HG03439 (cell line): Measurements from ENCODE around the gene ZNF836.
A peak's percentile ranks its signal among the peaks of the same experiment; 100 is the strongest.
"Not testable (repeated sequence)": the region's sequence is repeated elsewhere in the genome, so short reads cannot be mapped to it uniquely, and the experiment has no call there.

ENCODE experiments used
- ATAC-seq: cut with Tn5 transposase; IDR thresholded peaks from one replicate; pipeline ENCODE4 v1.9.1; 2021; ENCODE audit warnings: mild to moderate bottlenecking, moderate library complexity; ENCODE audit not compliant: unreplicated experiment

Gene ZNF836

DNA sequence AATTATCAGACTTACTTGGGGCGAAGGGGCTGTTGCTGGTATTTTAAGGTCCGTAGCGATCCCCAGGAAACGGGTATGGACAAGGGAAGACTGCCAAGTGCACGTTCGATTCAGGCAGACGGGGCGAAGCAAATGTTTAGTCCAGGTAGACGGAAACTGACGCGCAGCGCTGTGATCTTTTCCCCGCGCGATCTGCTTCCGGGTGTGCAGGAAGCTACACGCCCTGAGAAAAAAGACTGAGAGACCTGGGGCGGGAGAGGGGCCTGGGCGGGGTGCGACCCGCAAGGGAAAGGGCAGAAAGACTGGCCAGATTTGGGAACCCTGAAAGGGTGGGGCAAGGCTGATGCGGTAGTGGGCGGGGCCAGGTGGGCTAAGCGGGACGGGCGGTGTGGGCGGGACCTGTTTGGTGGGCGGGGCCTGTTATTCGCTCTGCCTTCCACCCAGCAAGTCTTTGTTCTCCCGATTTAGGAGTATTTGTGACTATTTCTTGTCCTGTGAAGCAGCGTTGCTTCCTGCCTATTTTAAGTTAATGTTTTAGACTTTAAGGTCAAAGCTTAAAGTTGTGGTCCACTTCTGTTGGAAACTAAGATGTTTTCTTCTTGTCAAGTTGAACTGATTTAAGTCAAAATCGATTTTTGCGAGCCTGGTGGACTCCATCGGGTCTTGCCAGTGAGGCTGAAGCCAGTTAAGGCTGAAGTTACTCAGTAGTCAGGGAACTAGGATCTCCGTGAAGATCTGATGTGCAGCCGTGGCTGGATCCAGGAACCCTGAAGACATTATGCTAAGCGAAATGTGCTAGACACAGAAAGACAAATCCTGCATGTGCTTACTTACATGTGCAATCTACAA is at the start of gene ZNF836:
Gene ZNF836, minus strand, starts transcription at position 301 of the 849 bp plus-strand sequence. CDS start 3,549 bp downstream, outside the sequence.
- peak; percentile 78 for ATAC-seq

- ATAC-seq: no peak
Observed at GRCh38 chr19:52221031-52221430, 49.6 kb upstream of the ZNF836 start.

DNA sequence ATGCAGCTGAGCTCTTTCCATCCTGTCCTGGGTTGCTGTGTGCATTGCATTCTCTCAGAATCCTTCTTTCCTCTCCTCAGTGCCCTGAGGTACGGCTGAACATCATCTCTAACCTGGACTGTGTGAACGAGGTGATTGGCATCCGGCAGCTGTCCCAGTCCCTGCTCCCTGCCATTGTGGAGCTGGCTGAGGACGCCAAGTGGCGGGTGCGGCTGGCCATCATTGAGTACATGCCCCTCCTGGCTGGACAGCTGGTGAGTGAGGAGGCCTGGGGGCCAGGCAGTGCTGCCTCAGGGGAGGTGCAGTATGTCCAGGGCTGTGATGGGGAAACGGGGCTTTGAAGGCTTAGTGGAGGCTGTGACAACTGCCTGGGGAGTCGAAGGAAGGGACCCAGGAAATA is 48.2 kb upstream of the ZNF836 start:
- ATAC-seq: no peak

DNA sequence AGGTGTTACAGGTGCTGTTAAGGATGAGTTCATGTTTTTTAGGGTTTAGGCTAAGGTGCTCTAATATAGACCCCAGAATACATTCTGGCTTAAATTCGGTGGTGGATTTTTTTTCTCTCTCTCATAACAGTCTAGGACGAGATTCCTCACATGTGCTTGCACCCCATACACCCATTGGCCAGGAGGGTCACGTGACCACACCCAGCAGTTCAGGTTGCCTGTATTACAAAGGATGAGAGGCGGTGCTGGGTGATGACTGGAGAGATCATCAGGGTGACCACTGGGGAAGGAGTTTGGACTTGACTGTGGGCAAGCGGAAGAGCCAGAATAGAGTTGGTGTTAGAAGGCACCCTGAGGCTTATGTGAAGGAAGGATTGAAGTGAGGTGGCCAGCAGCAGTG is 46.2 kb upstream of the ZNF836 start:
- no peak for ATAC-seq

- no peak for ATAC-seq
Observed at GRCh38 chr19:52216401-52216800, 45.0 kb upstream of the ZNF836 start.

- no peak for ATAC-seq
Observed at GRCh38 chr19:52214241-52214640, 42.8 kb upstream of the ZNF836 start.

DNA sequence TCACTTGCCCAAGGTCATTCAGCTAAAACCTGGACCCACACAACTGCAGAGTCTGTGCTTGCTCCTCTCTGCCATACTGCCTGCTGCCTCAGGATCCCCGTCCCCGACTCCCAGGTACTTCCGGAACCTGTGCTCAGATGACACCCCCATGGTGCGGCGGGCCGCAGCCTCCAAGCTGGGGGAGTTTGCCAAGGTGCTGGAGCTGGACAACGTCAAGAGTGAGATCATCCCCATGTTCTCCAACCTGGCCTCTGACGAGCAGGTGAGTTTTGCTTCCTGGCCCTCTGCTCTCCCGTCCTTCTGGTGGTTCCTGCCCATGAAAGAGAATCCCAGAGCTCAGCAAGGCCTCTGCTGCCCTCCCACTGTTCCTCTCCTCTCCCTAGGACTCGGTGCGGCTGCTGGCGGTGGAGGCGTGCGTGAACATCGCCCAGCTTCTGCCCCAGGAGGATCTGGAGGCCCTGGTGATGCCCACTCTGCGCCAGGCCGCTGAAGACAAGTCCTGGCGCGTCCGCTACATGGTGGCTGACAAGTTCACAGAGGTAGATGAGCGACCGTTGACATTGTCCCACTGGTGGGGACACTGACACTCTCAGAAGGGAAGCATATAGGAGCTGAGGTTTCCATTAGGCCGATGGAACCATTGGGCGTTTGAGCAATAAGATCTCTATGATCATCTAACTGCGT is 41.3 kb upstream of the ZNF836 start:
- no peak for ATAC-seq

- no peak for ATAC-seq
Observed at GRCh38 chr19:52211926-52212571, 40.6 kb upstream of the ZNF836 start.

- ATAC-seq: no peak
Observed at GRCh38 chr19:52211203-52211602, 39.8 kb upstream of the ZNF836 start.

DNA sequence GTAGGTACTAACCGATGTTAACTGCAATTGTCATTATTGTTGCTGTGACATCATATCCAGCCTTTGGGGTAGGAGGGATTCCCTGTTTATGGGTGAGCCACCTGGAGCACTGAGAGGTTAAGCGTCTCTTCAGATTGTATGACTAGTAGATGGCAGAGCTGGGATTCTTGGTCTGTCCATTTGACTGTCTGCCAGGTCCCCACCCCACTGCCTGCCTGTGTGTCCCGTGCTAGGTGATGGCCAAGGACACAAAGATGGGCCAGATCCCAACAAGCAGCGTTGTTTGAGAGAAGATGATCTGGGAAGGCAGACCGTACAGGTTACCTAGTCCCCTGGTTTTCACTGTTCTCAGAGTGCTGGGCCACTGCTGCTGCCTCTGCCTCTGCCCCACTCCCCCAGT is 35.1 kb upstream of the ZNF836 start:
- ATAC-seq: no peak

- not testable (repeated sequence) for ATAC-seq
Observed at GRCh38 chr19:52200755-52201391, 29.5 kb upstream of the ZNF836 start.

GRCh38 chr19:52200044-52200443 is 28.6 kb upstream of the ZNF836 start:
- no peak for ATAC-seq

DNA sequence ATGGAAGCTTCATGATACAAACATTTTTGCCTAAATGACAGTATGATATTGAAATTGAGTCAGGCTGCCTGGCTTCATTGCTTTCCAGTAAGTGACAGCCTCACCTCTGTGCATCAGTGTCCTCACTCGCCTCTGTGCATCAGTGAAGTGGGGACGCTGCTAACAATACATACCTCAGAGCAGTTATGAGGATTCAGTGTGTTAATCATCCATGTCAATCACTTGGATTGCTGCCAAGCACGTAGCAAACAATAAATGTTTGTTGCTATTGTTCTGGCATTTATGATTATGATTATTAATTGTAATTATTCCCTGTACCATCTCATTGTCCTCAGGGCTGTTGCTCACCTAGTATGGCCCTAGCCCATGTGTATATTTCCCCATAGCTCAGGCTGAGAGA is 27.3 kb upstream of the ZNF836 start:
- no peak for ATAC-seq

DNA sequence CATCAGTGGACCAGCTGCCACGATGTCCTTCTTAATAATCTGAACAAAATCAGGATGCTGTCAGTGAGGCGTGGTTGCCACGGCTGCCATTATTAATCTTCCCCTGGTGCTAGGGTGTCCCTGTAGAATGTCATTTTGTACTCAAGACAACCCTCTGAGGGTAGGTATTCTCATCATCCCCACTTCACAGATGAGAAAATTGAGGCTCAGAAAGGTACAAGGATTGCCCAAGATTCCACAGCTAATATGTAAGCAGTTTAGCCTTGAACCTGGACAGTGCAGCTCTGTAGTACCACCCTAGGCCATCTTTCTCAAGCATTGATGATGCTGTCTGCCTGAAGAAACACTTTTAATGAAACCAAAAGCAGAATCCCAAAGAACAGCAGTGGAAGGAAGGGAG is 26.5 kb upstream of the ZNF836 start:
- no peak for ATAC-seq

DNA sequence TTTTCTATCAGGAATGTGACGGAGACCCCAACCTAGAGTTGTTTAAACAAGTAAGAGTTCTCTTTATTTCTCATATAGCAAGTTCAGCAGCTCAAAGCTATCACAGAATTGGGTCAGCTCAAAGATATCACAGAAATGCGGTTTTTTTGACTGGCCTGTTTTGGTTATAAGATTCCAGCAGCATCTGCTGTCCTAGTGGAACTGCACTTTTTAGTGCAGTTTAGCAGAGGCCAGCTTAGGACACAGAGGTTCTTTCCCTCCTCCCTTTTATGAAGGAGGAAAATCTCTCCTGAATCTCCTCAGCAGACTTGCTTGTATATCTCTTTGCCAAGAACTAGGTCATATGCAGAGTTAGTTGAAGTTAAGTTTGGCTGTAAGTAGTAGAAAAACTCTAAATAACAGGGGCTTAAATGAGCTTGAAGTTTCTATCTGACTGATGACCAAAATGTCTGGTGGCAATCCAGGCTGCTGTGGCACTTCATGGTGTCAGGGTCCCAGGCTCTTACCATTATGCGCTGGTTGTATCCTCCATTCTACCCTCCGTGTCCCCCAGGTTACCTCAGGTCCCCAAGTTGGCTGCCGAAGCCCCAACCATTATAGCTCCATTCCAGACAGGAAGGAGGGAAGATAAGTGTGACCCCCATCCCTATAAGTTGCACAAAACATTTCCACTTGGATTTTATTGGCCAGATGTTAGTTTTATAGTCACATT is 25.0 kb upstream of the ZNF836 start:
- no peak for ATAC-seq

DNA sequence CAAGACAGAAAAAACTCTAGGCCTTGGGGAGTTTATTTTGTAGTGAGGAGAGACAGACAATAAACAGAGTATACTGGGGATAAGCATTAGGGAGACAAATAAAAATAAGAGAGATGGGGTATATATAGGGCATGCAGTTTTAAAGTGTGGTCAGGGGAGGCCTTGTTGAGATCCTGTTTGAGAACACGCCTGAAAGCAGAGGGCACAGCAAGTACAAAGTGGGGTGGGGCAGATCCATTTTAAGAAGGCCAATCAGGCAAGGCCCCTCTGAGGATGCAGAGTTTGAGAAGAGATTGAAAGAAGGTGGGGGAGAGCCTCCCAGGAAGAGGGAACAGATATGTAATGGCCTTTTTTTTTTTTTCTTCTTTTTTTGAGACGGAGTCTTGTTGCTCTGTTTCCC is 20.5 kb upstream of the ZNF836 start:
- no peak for ATAC-seq

GRCh38 chr19:52191389-52191788 is 20.0 kb upstream of the ZNF836 start:
- no peak for ATAC-seq

DNA sequence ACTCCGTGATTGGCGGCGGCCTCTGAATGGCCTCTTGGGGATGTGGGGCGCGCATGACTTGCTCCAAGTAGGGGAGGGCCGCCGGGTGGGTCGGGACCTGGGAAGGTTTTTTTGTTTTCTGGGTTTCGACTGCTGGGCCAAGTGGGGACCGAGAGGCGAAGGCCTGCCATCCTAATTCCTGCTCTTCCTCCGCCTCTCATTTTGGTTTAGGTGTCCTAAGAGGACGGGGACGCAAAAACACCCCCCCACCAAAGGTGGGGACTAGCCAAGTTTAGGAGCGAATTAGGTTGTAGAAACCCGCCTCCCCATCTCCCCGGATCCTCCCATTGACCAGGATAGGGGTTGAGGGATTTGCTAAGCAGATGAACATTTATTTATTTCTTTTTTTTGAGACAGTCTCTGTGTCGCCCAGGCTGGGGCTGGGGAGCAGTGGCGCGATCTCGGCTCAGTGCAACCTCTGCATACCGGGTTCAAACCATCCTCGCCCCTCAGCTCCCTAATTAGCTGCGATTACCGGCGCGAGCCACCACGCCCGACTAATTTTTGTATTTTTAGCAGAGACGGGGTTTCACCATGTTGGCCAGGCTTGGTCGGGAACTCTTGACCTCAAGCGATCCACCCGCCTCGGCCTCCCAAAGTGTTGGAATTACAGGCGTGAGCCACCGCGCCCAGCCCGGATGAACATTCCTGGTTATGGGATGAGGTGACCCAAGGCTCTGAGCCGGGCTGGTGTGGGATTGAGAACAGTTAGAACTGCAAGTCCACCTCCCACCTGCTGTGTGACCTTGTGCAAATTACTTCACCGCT is 19.3 kb upstream of the ZNF836 start:
- peak; percentile 0 for ATAC-seq

- peak; percentile 87 for ATAC-seq
Observed at GRCh38 chr19:52189735-52190486, 18.5 kb upstream of the ZNF836 start, which contains the start of gene PPP2R1A. Gene PPP2R1A, plus strand, starts transcription at chr19:52190052. Its CDS starts 45 bp downstream, at chr19:52190097.
